HUES64 (cell line): Measurements from ENCODE around the gene C14orf132.

ENCODE experiments used
- H3K27ac ChIP-seq: 2 replicates; pipeline ENCODE4 v1.7.0; 2013; ENCODE audit warnings: low read depth, low read length, inconsistent platforms
- H3K27me3 ChIP-seq: 2 replicates; pipeline ENCODE4 v1.6.1; 2013; ENCODE audit warnings: mild to moderate bottlenecking, low read length; ENCODE audit not compliant: insufficient read depth
- H3K36me3 ChIP-seq: 2 replicates; pipeline ENCODE4 v1.6.1; 2013; ENCODE audit warnings: mild to moderate bottlenecking, low read length; ENCODE audit not compliant: insufficient read depth
- H3K4me1 ChIP-seq: 2 replicates; pipeline ENCODE4 v1.6.1; 2013; ENCODE audit warnings: mild to moderate bottlenecking, low read length, moderate library complexity; ENCODE audit not compliant: insufficient read depth
- H3K4me3 ChIP-seq: 2 replicates; pipeline ENCODE4 v1.5.1; 2013; ENCODE audit warnings: mild to moderate bottlenecking, low read length, moderate library complexity
- H3K9ac ChIP-seq: 2 replicates; pipeline ENCODE4 v1.6.1; 2013; ENCODE audit warnings: mild to moderate bottlenecking, low read depth, low read length
- H3K9me3 ChIP-seq: 2 replicates; pipeline ENCODE4 v1.6.1; 2013; ENCODE audit warnings: low read depth, low read length; ENCODE audit not compliant: insufficient read depth
- WGBS: fragments of 150-250, 120-280 bp; methylation state at CpG from one replicate; pipeline ENCODE4 v1.1.7; 2013; ENCODE audit warnings: missing lambda C conversion rate; 5-methylcytosine and 5-hydroxymethylcytosine counted together

The C14orf132 gene

GRCh38 chr14:96126783-96127271, 87.7 kb downstream of the C14orf132 start:
- H3K27ac ChIP-seq: no peak overlapping the region
- H3K4me1 ChIP-seq: 0 out of 2 replicates have a peak, but pooled peaks cover 2% of the 10 kb centered on the region
- H3K9ac ChIP-seq: no peak overlapping the region
- WGBS: 89% methylated on average over 5 of the region's 5 CpGs
- H3K27me3 ChIP-seq: peaks cover 49% of the 10 kb centered on the region
- no peak overlapping the region for H3K4me3 ChIP-seq
- H3K36me3 ChIP-seq: no peaks in the 10 kb centered on the region
- no peaks in the 10 kb centered on the region for H3K9me3 ChIP-seq

GRCh38 chr14:96129128-96129736, 90.1 kb downstream of the C14orf132 start:
- Histone ChIP-seq H3K27ac (no peak overlapping the region), H3K4me1 (no peaks in the 10 kb centered on the region), H3K36me3 (no peaks in the 10 kb centered on the region), H3K9ac (no peak overlapping the region), H3K9me3 (no peaks in the 10 kb centered on the region), H3K4me3 (no peak overlapping the region), H3K27me3 (peaks cover 55% of the 10 kb centered on the region)
- WGBS: 95% methylated on average over 7 of the region's 7 CpGs

- Histone ChIP-seq H3K9ac (no peak overlapping the region), H3K27ac (no peak overlapping the region), H3K4me3 (no peak overlapping the region), H3K4me1 (no peaks in the 10 kb centered on the region), H3K36me3 (no peaks in the 10 kb centered on the region), H3K9me3 (no peaks in the 10 kb centered on the region), H3K27me3 (peaks cover 55% of the 10 kb centered on the region)
- WGBS: 97% methylated on average over 6 of the region's 6 CpGs
These were observed 91.2 kb downstream of the C14orf132 start for GRCh38 chr14:96130391-96130790.

- H3K27ac ChIP-seq: no peak overlapping the region
These were observed 91.7 kb downstream of the C14orf132 start for GRCh38 chr14:96130854-96131253.

GRCh38 chr14:96131836-96132235, 92.7 kb downstream of the C14orf132 start:
- Histone ChIP-seq H3K36me3 (no peaks in the 10 kb centered on the region), H3K9me3 (no peaks in the 10 kb centered on the region), H3K4me3 (no peak overlapping the region), H3K4me1 (no peaks in the 10 kb centered on the region), H3K27ac (no peak overlapping the region), H3K27me3 (peaks cover 52% of the 10 kb centered on the region), H3K9ac (no peak overlapping the region)
- 96% methylated on average over 4 of the region's 4 CpGs for WGBS

More at GRCh38 chr14:96130854-96131253, 91.7 kb downstream of the C14orf132 start:
- Histone ChIP-seq H3K4me1 (no peaks in the 10 kb centered on the region), H3K36me3 (no peaks in the 10 kb centered on the region), H3K9me3 (no peaks in the 10 kb centered on the region), H3K9ac (no peak overlapping the region), H3K27me3 (peaks cover 55% of the 10 kb centered on the region), H3K4me3 (no peak overlapping the region)
- 92% methylated on average over 2 of the region's 2 CpGs for WGBS

GRCh38 chr14:96134508-96134907, 95.3 kb downstream of the C14orf132 start:
- H3K9ac ChIP-seq: no peak overlapping the region
- H3K27ac ChIP-seq: no peak overlapping the region
- H3K9me3 ChIP-seq: no peaks in the 10 kb centered on the region
- peaks cover 27% of the 10 kb centered on the region for H3K27me3 ChIP-seq
- no peaks in the 10 kb centered on the region for H3K4me1 ChIP-seq
- 97% methylated on average over 6 of the region's 6 CpGs for WGBS
- no peaks in the 10 kb centered on the region for H3K36me3 ChIP-seq
- H3K4me3 ChIP-seq: no peak overlapping the region

GRCh38 chr14:96135285-96135684, 96.1 kb downstream of the C14orf132 start:
- H3K27ac ChIP-seq: no peak overlapping the region
- 94% methylated on average over 8 of the region's 8 CpGs for WGBS

GRCh38 chr14:96136371-96137005, 97.3 kb downstream of the C14orf132 start:
- H3K36me3 ChIP-seq: no peaks in the 10 kb centered on the region
- H3K27me3 ChIP-seq: peaks cover 9% of the 10 kb centered on the region
- H3K4me1 ChIP-seq: no peaks in the 10 kb centered on the region
- 69% methylated on average over 3 of the region's 4 CpGs for WGBS
- H3K9me3 ChIP-seq: no peaks in the 10 kb centered on the region
- no peak overlapping the region for H3K4me3 ChIP-seq
- H3K27ac ChIP-seq: no peak overlapping the region
- H3K9ac ChIP-seq: no peak overlapping the region

More at GRCh38 chr14:96135285-96135684, 96.1 kb downstream of the C14orf132 start:
- H3K4me1 ChIP-seq: no peaks in the 10 kb centered on the region
- H3K36me3 ChIP-seq: no peaks in the 10 kb centered on the region
- no peak overlapping the region for H3K9ac ChIP-seq
- no peak overlapping the region for H3K4me3 ChIP-seq
- no peaks in the 10 kb centered on the region for H3K9me3 ChIP-seq
- peaks cover 20% of the 10 kb centered on the region for H3K27me3 ChIP-seq

- Histone ChIP-seq H3K36me3 (no peaks in the 10 kb centered on the region), H3K4me3 (no peak overlapping the region), H3K9me3 (0 out of 2 replicates have a peak, but pooled peaks cover 3% of the 10 kb centered on the region), H3K4me1 (no peaks in the 10 kb centered on the region), H3K9ac (no peak overlapping the region), H3K27ac (no peak overlapping the region), H3K27me3 (no peaks in the 10 kb centered on the region)
- 100% methylated on average over 1 of the region's 1 CpG for WGBS
These were observed 99.1 kb downstream of the C14orf132 start for GRCh38 chr14:96138241-96138640.

- Histone ChIP-seq H3K27ac (no peak overlapping the region), H3K4me3 (no peak overlapping the region), H3K9ac (no peak overlapping the region), H3K27me3 (no peaks in the 10 kb centered on the region), H3K4me1 (no peaks in the 10 kb centered on the region), H3K36me3 (no peaks in the 10 kb centered on the region), H3K9me3 (0 out of 2 replicates have a peak, but pooled peaks cover 8% of the 10 kb centered on the region)
- WGBS: 100% methylated on average over 1 of the region's 1 CpG
These were observed 100.0 kb downstream of the C14orf132 start for GRCh38 chr14:96139169-96139568.

- Histone ChIP-seq H3K9me3 (0 out of 2 replicates have a peak, but pooled peaks cover 8% of the 10 kb centered on the region), H3K9ac (no peak overlapping the region), H3K36me3 (no peaks in the 10 kb centered on the region), H3K27me3 (no peaks in the 10 kb centered on the region), H3K4me3 (no peak overlapping the region), H3K4me1 (no peaks in the 10 kb centered on the region), H3K27ac (no peak overlapping the region)
- 100% methylated on average over 2 of the region's 2 CpGs for WGBS
These were observed 100.7 kb downstream of the C14orf132 start for GRCh38 chr14:96139879-96140278.
